ENCODE measurements around the gene BHLHE40.

DNA sequence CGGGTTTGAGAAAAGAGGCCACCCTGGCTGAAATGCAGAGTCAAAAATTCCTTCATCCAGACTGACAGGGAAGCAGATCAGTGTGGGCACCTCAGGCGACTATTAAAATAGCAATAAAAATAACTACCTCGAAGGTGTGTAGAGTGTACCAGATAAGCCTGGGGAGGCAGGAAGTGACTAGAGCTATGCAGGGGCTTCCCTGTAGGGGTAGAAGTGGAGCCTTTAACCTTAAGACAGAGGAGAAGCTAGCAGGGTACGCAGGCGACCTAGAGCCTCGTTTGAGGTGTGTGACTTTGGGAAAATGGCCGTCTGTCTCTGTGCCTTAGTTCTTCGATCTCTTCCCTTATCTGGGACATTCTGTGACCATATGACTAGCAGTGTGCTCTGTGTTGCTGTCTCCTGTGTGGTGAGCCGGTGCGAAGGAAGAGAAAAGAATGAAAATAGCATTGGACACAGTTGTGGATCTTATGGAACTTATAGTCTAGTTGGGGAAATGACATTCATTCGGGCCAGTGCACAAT, 17.6 kb downstream of the BHLHE40 start:
- TF ChIP-seq, protein P1, sequence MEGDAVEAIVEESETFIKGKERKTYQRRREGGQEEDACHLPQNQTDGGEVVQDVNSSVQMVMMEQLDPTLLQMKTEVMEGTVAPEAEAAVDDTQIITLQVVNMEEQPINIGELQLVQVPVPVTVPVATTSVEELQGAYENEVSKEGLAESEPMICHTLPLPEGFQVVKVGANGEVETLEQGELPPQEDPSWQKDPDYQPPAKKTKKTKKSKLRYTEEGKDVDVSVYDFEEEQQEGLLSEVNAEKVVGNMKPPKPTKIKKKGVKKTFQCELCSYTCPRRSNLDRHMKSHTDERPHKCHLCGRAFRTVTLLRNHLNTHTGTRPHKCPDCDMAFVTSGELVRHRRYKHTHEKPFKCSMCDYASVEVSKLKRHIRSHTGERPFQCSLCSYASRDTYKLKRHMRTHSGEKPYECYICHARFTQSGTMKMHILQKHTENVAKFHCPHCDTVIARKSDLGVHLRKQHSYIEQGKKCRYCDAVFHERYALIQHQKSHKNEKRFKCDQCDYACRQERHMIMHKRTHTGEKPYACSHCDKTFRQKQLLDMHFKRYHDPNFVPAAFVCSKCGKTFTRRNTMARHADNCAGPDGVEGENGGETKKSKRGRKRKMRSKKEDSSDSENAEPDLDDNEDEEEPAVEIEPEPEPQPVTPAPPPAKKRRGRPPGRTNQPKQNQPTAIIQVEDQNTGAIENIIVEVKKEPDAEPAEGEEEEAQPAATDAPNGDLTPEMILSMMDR (IDR thresholded peaks at IDR 0.05): no peak
- no peak for TF ChIP-seq POLR2A (IDR thresholded peaks at IDR 0.05)
